B cell (primary cell): ENCODE measurements around the gene DLG2. TPM values are rescaled to one million over a fixed set of nuclear protein-coding genes. Genes with fewer than 3 reads are reported as not detected.
A peak's percentile ranks its signal among the peaks of the same experiment; 100 is the strongest.

Experiments used
- ATAC-seq: fragments of 200-7000 bp; cut with Tn5 transposase; one replicate; pipeline ENCODE4 v1.10.0; 2021; ENCODE audit warnings: low read depth, mild to moderate bottlenecking, moderate number of reproducible peaks, moderate library complexity
- CTCF ChIA-PET: fragments of 350-600 bp; sonication (Branson Sonifier 250); formaldehyde crosslinking; loops from one replicate; lab custom pipeline; 2021; ENCODE audit warnings: antibody characterized with exemption, inconsistent platforms; lab: Charles Lee
- POLR2A ChIA-PET: fragments of 350-600 bp; sonication (Branson Sonifier 250); formaldehyde crosslinking; loops from one replicate; lab custom pipeline; 2021; ENCODE audit warnings: antibody characterized with exemption; lab: Charles Lee
- DNase-seq: peaks from one replicate; pipeline ENCODE4 v3.0.0; 2013
- H2AFZ ChIP-seq: 2 replicates; pipeline ENCODE4 v1.6.1; 2012; ENCODE audit warnings: mild to moderate bottlenecking, low read depth, low read length; ENCODE audit not compliant: insufficient read depth, poor library complexity, severe bottlenecking
- H3K27ac ChIP-seq, 2 donors: 1 replicate in 1 of 2; 2 replicates in 1 of 2; pipeline ENCODE4 v1.5.1; 2012 to 2013; ENCODE audit warnings: low read length in 2 of 2, mild to moderate bottlenecking in 2 of 2, moderate library complexity in 1 of 2
- H3K27me3 ChIP-seq, 4 experiments: fragments of 200-600 bp in 1 of 4; sonication (generic) in 1 of 4; replicated peaks in 1 of 4; 1 replicate in 2 of 4; 2 replicates in 2 of 4; pipeline versions ENCODE4 v1.6.1 to v1.7.0; 2013 to 2016; ENCODE audit warnings: low read length in 3 of 4, mild to moderate bottlenecking in 2 of 4, mixed read lengths in 1 of 4, moderate library complexity in 1 of 4; ENCODE audit not compliant: insufficient read depth in 4 of 4, control insufficient read depth in 3 of 4; ENCODE audit errors: control extremely low read depth in 1 of 4
- H3K36me3 ChIP-seq, 2 experiments: replicated peaks in 1 of 2; 1 replicate in 1 of 2; 2 replicates in 1 of 2; pipeline versions ENCODE4 v1.6.1 to v1.7.1; 2013; ENCODE audit warnings: low read length in 1 of 2; ENCODE audit not compliant: insufficient read depth in 2 of 2, control insufficient read depth in 1 of 2; ENCODE audit errors: control extremely low read depth in 1 of 2, extremely low read depth in 1 of 2
- H3K4me1 ChIP-seq, 2 donors: fragments of 200-600 bp in 1 of 2; sonication (generic) in 1 of 2; 1 replicate in 1 of 2; 2 replicates in 1 of 2; pipeline versions ENCODE4 v1.5.1 to v1.6.1; 2013 to 2017; ENCODE audit warnings: low read length in 2 of 2; ENCODE audit not compliant: control insufficient read depth in 2 of 2, insufficient read depth in 2 of 2
- H3K4me2 ChIP-seq: replicated peaks from 2 replicates; pipeline ENCODE3; 2012; ENCODE audit warnings: mild to moderate bottlenecking, low read depth, low read length; ENCODE audit not compliant: poor library complexity, severe bottlenecking
- H3K4me3 ChIP-seq, 5 experiments: fragments of 200-600 bp in 1 of 5; sonication (generic) in 1 of 5; 1 replicate in 3 of 5; 2 replicates in 2 of 5; pipeline versions ENCODE4 v1.5.1 to v1.7.0; 2011 to 2016; ENCODE audit warnings: low read length in 4 of 5, mild to moderate bottlenecking in 4 of 5, low read depth in 2 of 5, control low read depth in 1 of 5, moderate library complexity in 1 of 5; ENCODE audit not compliant: insufficient read depth in 1 of 5; ENCODE audit errors: control extremely low read depth in 1 of 5, extremely low read depth in 1 of 5
- H3K79me2 ChIP-seq: fragments of 200-600 bp; sonication (generic); one replicate; pipeline ENCODE4 v1.6.0; 2016; ENCODE audit warnings: low read length; ENCODE audit not compliant: control insufficient read depth, insufficient read depth
- H3K9ac ChIP-seq: fragments of 200-600 bp; sonication (generic); 2 replicates; pipeline ENCODE4 v1.6.1; 2017; ENCODE audit warnings: mild to moderate bottlenecking, low read length, moderate library complexity
- H3K9me3 ChIP-seq, 3 donors: one replicate each; pipeline versions ENCODE4 v1.6.1 to v1.7.1; 2013; ENCODE audit warnings: low read length in 2 of 3; ENCODE audit not compliant: control insufficient read depth in 2 of 3, insufficient read depth in 1 of 3; ENCODE audit errors: control extremely low read depth in 1 of 3
- H4K20me1 ChIP-seq: 2 replicates; pipeline ENCODE4 v1.6.0; 2012; ENCODE audit warnings: mild to moderate bottlenecking, low read length; ENCODE audit not compliant: insufficient read depth, control insufficient read depth, poor library complexity, severe bottlenecking
- H3K27ac Mint-ChIP-seq: one replicate; pipeline ENCODE4 v1.8.0; 2021; ENCODE audit warnings: mixed read lengths
- H3K27me3 Mint-ChIP-seq: one replicate; pipeline ENCODE4 v1.8.0; 2021; ENCODE audit warnings: mixed read lengths
- H3K4me1 Mint-ChIP-seq: one replicate; pipeline ENCODE4 v1.8.0; 2021; ENCODE audit warnings: mixed read lengths
- H3K4me3 Mint-ChIP-seq: one replicate; pipeline ENCODE4 v1.8.0; 2021; ENCODE audit warnings: mixed read lengths
- H3K9me3 Mint-ChIP-seq: one replicate; pipeline ENCODE4 v1.8.0; 2022; ENCODE audit warnings: mixed read lengths; ENCODE audit not compliant: insufficient read depth
- CTCF ChIP-seq: fragments of 200-600 bp; IDR thresholded peaks from one replicate; pipeline ENCODE4 v1.8.0; 2022; ENCODE audit warnings: antibody characterized with exemption, mild to moderate bottlenecking
- EZH2 ChIP-seq: IDR thresholded peaks from 2 replicates; pipeline ENCODE4 v1.6.1; 2012; ENCODE audit warnings: borderline replicate concordance, low read depth, mild to moderate bottlenecking, moderate library complexity, low read length; ENCODE audit not compliant: insufficient read depth, poor library complexity, severe bottlenecking
- WGBS: methylation state at CpG from one replicate; pipeline ENCODE4 v1.1.5; 2013; ENCODE audit warnings: missing lambda C conversion rate; ENCODE audit not compliant: insufficient coverage; 5-methylcytosine and 5-hydroxymethylcytosine counted together
- intact Hi-C: fragments of 100-400 bp; cut with micrococcal nuclease; formaldehyde crosslinking; loops from one replicate; pipeline ENCODE4 v1.10.0; 2022
- polyA plus RNA-seq: library from polyadenylated mRNA; depleted of rRNA; stranded (reverse); fragments of >200 nt; gene quantifications from 2 replicates; pipeline ENCODE4 v1.2.3, GENCODE V29; 2012
- total RNA-seq, 2 donors: library from RNA; stranded (reverse); fragments of 120-200 nt in 1 of 2; gene quantifications; 1 replicate in 1 of 2; 2 replicates in 1 of 2; pipeline versions ENCODE4 v1.2.3 to v1.2.4, GENCODE V29; 2013 to 2022

The DLG2 gene
- total and polyA plus RNA-seq, 2 donors (not counting 1 experiment from before 2014, with no cell fraction given) = 0.54 to 5.4 TPM

- no peak overlapping the region for H3K9ac ChIP-seq
- H3K9me3 Mint-ChIP-seq = peaks cover 5% of the 10 kb centered on the region
These were observed 527.6 kb downstream of the DLG2 start for GRCh38 chr11:85099522-85099921.

GRCh38 chr11:85098996-85099395 is 528.1 kb downstream of the DLG2 start:
- no peak for DNase-seq
- peak overlapping the region; percentile 14 for H2AFZ ChIP-seq
- peaks cover 0 to 10% (median 0%) of the 10 kb centered on the region in 3 donors for H3K9me3 ChIP-seq
- no peaks in the 10 kb centered on the region for H3K79me2 ChIP-seq
- Mint-ChIP-seq H3K4me3 (no peak overlapping the region), H3K27me3 (no peaks in the 10 kb centered on the region), H3K27ac (no peak overlapping the region), H3K9me3 (peaks cover 5% of the 10 kb centered on the region), H3K4me1 (peaks cover 29% of the 10 kb centered on the region)
- H3K4me2 ChIP-seq = no peak overlapping the region
- H3K27me3 ChIP-seq = no peaks in the 10 kb centered on the region
- POLR2A ChIA-PET = no interaction called here
- H3K9ac ChIP-seq = no peak overlapping the region
- no peak overlapping the region for H3K4me3 ChIP-seq
- no peaks in the 10 kb centered on the region for H4K20me1 ChIP-seq
- TF ChIP-seq EZH2 (no peak), CTCF (no peak)
- intact Hi-C loops = no loop called here
- WGBS = 96% methylated on average over 2 of the region's 4 CpGs
- no peak for ATAC-seq
- H3K4me1 ChIP-seq = peaks cover 6 to 13% of the 10 kb centered on the region in 2 donors
- no peaks in the 10 kb centered on the region for H3K36me3 ChIP-seq
- no peak overlapping the region for H3K27ac ChIP-seq
- CTCF ChIA-PET = no interaction called here

More at GRCh38 chr11:85099522-85099921, 527.6 kb downstream of the DLG2 start:
- DNase-seq (no peak), ATAC-seq (no peak)
- Histone ChIP-seq H4K20me1 (no peaks in the 10 kb centered on the region), H3K4me1 (peaks cover 6 to 13% of the 10 kb centered on the region in 2 donors), H3K36me3 (no peaks in the 10 kb centered on the region), H3K27ac (no peak overlapping the region), H3K4me3 (no peak overlapping the region), H2AFZ (no peak overlapping the region), H3K79me2 (no peaks in the 10 kb centered on the region), H3K4me2 (no peak overlapping the region), H3K9me3 (peaks cover 0 to 10% (median 0%) of the 10 kb centered on the region in 3 donors), H3K27me3 (no peaks in the 10 kb centered on the region)
- Mint-ChIP-seq H3K27me3 (no peaks in the 10 kb centered on the region), H3K4me1 (peaks cover 33% of the 10 kb centered on the region), H3K27ac (no peak overlapping the region), H3K4me3 (no peak overlapping the region)
- no CpG with 5 or more reads among the region's 3 CpGs for WGBS
- CTCF ChIA-PET = interaction anchor here (1.2 kb wide), 1 partner anchor 19 kb away, joined by 3 read pairs; no protein-coding TSS in a partner anchor
- intact Hi-C loops = no loop called here
- POLR2A ChIA-PET = no interaction called here
- no peak for TF ChIP-seq EZH2
- no peak for TF ChIP-seq CTCF
